SK-N-SH (cell line): ENCODE data around the gene DDIT3.

Source experiments
- EP300 ChIP-seq, 2 experiments: IDR thresholded peaks; 2 replicates each; pipeline versions ENCODE4 v1.4.0 to v1.6.1; 2012; ENCODE audit warnings: borderline replicate concordance in 1 of 2, low read depth in 1 of 2, low read length in 1 of 2
- EZH2phosphoT487 ChIP-seq: fragments of 200-600 bp; sonication (generic); IDR thresholded peaks from 2 replicates; pipeline ENCODE4 v1.6.1; 2017; ENCODE audit warnings: low read depth, mixed run types, mild to moderate bottlenecking, antibody characterized with exemption, moderate library complexity, borderline replicate concordance
- FOXJ3 ChIP-seq: sonication (generic); formaldehyde crosslinking; IDR thresholded peaks from 2 replicates; pipeline ENCODE4 v1.5.1; 2020; ENCODE audit warnings: mild to moderate bottlenecking, missing genetic modification reagents
- GABPA ChIP-seq: IDR thresholded peaks from 2 replicates; pipeline ENCODE4 v1.4.0; 2012; ENCODE audit warnings: low read depth, mild to moderate bottlenecking
- MXI1 ChIP-seq: IDR thresholded peaks from 2 replicates; pipeline ENCODE4 v1.6.1; 2012; ENCODE audit warnings: mild to moderate bottlenecking, low read depth, low read length, improper control_type of control experiment
- NRF1 ChIP-seq: IDR thresholded peaks from 2 replicates; pipeline ENCODE4 v1.6.1; 2012; ENCODE audit warnings: low read depth, mild to moderate bottlenecking, low read length
- POLR2AphosphoS5 ChIP-seq: IDR thresholded peaks from 2 replicates; pipeline ENCODE4 v1.6.1; 2012; ENCODE audit warnings: low read depth, low read length
- RCOR1 ChIP-seq: fragments of 150-350 bp; IDR thresholded peaks from 2 replicates; pipeline ENCODE4 v1.6.1; 2017; ENCODE audit warnings: antibody characterized with exemption, low read length
- SIN3A ChIP-seq: IDR thresholded peaks from 2 replicates; pipeline ENCODE4 v1.6.1; 2012; ENCODE audit warnings: low read depth, mild to moderate bottlenecking, low read length, moderate library complexity, borderline replicate concordance
- TEAD4 ChIP-seq: IDR thresholded peaks from 2 replicates; pipeline ENCODE4 v1.4.0; 2012; ENCODE audit warnings: mild to moderate bottlenecking, borderline replicate concordance; ENCODE audit not compliant: insufficient read depth
- USF2 ChIP-seq: fragments of 150-350 bp; IDR thresholded peaks from 2 replicates; pipeline ENCODE4 v1.6.1; 2017; ENCODE audit warnings: antibody characterized with exemption, low read length, low read depth, borderline replicate concordance
- YY1 ChIP-seq: IDR thresholded peaks from 2 replicates; pipeline ENCODE4 v1.4.0; 2012; ENCODE audit warnings: low read depth, mild to moderate bottlenecking
- TF ChIP-seq, protein P1 (sequence below): fragments of 200-600 bp; sonication (generic); IDR thresholded peaks from 2 replicates; pipeline ENCODE4 v1.6.1; 2017; ENCODE audit warnings: antibody characterized with exemption, mild to moderate bottlenecking, moderate library complexity
- TF ChIP-seq, protein P2 (sequence below): IDR thresholded peaks from 2 replicates; pipeline ENCODE4 v1.4.0; 2012; ENCODE audit warnings: low read depth

DNA sequence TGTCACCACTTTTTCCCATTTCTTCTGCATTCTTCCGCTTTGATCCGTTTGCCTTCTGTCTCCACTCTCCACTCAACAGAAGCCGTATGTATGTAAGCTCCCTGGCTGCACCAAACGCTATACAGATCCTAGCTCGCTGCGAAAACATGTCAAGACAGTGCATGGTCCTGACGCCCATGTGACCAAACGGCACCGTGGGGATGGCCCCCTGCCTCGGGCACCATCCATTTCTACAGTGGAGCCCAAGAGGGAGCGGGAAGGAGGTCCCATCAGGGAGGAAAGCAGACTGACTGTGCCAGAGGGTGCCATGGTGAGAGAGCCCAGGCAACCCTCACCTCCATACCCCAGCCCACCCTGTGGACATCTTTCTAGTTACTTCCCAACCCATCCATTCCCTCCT is 52.4 kb downstream of the DDIT3 start:
- TF ChIP-seq FOXJ3 (CRISPR knock-in tag) (no peak), RCOR1 (no peak), POLR2AphosphoS5 (no peak), EZH2phosphoT487 (no peak), GABPA (no peak), TEAD4 (no peak), MXI1 (no peak), SIN3A (no peak), USF2 (no peak), NRF1 (no peak), YY1 (no peak), EP300 (IDR thresholded peaks at IDR 0.05; ENCODE audit: borderline replicate concordance in 1 of 2, low read depth in 1 of 2, low read length in 1 of 2) (no peak)
- TF ChIP-seq, protein P1, sequence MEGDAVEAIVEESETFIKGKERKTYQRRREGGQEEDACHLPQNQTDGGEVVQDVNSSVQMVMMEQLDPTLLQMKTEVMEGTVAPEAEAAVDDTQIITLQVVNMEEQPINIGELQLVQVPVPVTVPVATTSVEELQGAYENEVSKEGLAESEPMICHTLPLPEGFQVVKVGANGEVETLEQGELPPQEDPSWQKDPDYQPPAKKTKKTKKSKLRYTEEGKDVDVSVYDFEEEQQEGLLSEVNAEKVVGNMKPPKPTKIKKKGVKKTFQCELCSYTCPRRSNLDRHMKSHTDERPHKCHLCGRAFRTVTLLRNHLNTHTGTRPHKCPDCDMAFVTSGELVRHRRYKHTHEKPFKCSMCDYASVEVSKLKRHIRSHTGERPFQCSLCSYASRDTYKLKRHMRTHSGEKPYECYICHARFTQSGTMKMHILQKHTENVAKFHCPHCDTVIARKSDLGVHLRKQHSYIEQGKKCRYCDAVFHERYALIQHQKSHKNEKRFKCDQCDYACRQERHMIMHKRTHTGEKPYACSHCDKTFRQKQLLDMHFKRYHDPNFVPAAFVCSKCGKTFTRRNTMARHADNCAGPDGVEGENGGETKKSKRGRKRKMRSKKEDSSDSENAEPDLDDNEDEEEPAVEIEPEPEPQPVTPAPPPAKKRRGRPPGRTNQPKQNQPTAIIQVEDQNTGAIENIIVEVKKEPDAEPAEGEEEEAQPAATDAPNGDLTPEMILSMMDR = no peak
- TF ChIP-seq, protein P2, sequence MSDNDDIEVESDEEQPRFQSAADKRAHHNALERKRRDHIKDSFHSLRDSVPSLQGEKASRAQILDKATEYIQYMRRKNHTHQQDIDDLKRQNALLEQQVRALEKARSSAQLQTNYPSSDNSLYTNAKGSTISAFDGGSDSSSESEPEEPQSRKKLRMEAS = no peak
